Urothelium cell line (cell line): ENCODE results near the gene BUD31.
"Not testable (repeated sequence)": the region's sequence is repeated elsewhere in the genome, so short reads cannot be mapped to it uniquely, and the experiment has no call there.

Experiments
- DNase-seq: peaks from one replicate; pipeline ENCODE4 v3.0.0; 2011; ENCODE audit warnings: low spot score, mixed read lengths
- FAIRE-seq: peaks from 2 replicates; lab custom pipeline; 2011; peaks lifted over from hg19 to GRCh38; lab: Jason Lieb, UNC

Gene BUD31

GRCh38 chr7:99380032-99380822, 28.5 kb upstream of the BUD31 start:
- FAIRE-seq (no peak), DNase-seq (no peak)

GRCh38 chr7:99380823-99381663, 27.7 kb upstream of the BUD31 start:
- FAIRE-seq: peak; percentile 95
- no peak for DNase-seq

- no peak for FAIRE-seq
- DNase-seq: no peak
Measured at GRCh38 chr7:99381664-99382075, 27.1 kb upstream of the BUD31 start.

- FAIRE-seq: no peak
Measured at GRCh38 chr7:99383203-99383602, 25.6 kb upstream of the BUD31 start.

GRCh38 chr7:99383791-99384370, 24.9 kb upstream of the BUD31 start:
- DNase-seq: no peak
- FAIRE-seq: no peak

More at GRCh38 chr7:99383203-99383602, 25.6 kb upstream of the BUD31 start:
- no peak for DNase-seq

- FAIRE-seq (no peak), DNase-seq (no peak)
Measured at GRCh38 chr7:99384523-99384922, 24.2 kb upstream of the BUD31 start.

GRCh38 chr7:99385564-99385963, 23.2 kb upstream of the BUD31 start:
- DNase-seq (no peak), FAIRE-seq (no peak)

GRCh38 chr7:99386584-99387238, 22.1 kb upstream of the BUD31 start:
- FAIRE-seq: no peak
- DNase-seq: no peak

- not testable (repeated sequence) for DNase-seq, FAIRE-seq
Measured at GRCh38 chr7:99387239-99387635, 21.5 kb upstream of the BUD31 start.

- FAIRE-seq: no peak
- no peak for DNase-seq
Measured at GRCh38 chr7:99387912-99388311, 20.9 kb upstream of the BUD31 start.

- DNase-seq: no peak
- no peak for FAIRE-seq
Measured at GRCh38 chr7:99389772-99390171, 19.0 kb upstream of the BUD31 start.

- FAIRE-seq (no peak), DNase-seq (no peak)
Measured at GRCh38 chr7:99390941-99391602, 17.7 kb upstream of the BUD31 start.

- FAIRE-seq (no peak), DNase-seq (no peak)
Measured at GRCh38 chr7:99392046-99392445, 16.7 kb upstream of the BUD31 start.

- no peak for FAIRE-seq
Measured at GRCh38 chr7:99392659-99393354, 16.0 kb upstream of the BUD31 start.

GRCh38 chr7:99393355-99394187, 15.2 kb upstream of the BUD31 start:
- FAIRE-seq (no peak), DNase-seq (no peak)

More at GRCh38 chr7:99392659-99393354, 16.0 kb upstream of the BUD31 start:
- DNase-seq: no peak

- DNase-seq (no peak), FAIRE-seq (peak; percentile 46)
Measured at GRCh38 chr7:99394188-99394502, 14.6 kb upstream of the BUD31 start.

GRCh38 chr7:99395616-99396327, 13.0 kb upstream of the BUD31 start:
- peak; percentile 35 for FAIRE-seq
- no peak for DNase-seq
